Mucosa of rectum (tissue), 2 donors: ENCODE data around the gene RBM24.
A peak's percentile ranks its signal among the peaks of the same experiment; 100 is the strongest.

Source experiments
- H3K27ac ChIP-seq, 2 donors: one replicate each; pipeline ENCODE4 v1.7.0; 2013; ENCODE audit warnings: inconsistent platforms in 2 of 2, low read depth in 2 of 2, low read length in 2 of 2
- H3K27me3 ChIP-seq, 2 donors: one replicate each; pipeline ENCODE4 v1.7.0; 2013; ENCODE audit warnings: low read length in 2 of 2; ENCODE audit not compliant: control insufficient read depth in 2 of 2, insufficient read depth in 2 of 2
- H3K36me3 ChIP-seq, 2 donors: one replicate each; pipeline ENCODE4 v1.7.0; 2013; ENCODE audit warnings: low read length in 2 of 2; ENCODE audit not compliant: control insufficient read depth in 2 of 2, insufficient read depth in 2 of 2
- H3K4me1 ChIP-seq, 2 donors: one replicate each; pipeline ENCODE4 v1.7.0; 2013; ENCODE audit warnings: low read length in 2 of 2, mild to moderate bottlenecking in 1 of 2; ENCODE audit not compliant: control insufficient read depth in 2 of 2, insufficient read depth in 2 of 2
- H3K4me3 ChIP-seq, 2 donors: one replicate each; pipeline ENCODE4 v1.7.0; 2013; ENCODE audit warnings: low read length in 2 of 2
- H3K9ac ChIP-seq, 2 donors: one replicate each; pipeline ENCODE4 v1.7.0; 2013; ENCODE audit warnings: low read length in 2 of 2, low read depth in 1 of 2, mild to moderate bottlenecking in 1 of 2
- H3K9me3 ChIP-seq, 2 donors: one replicate each; pipeline ENCODE4 v1.7.0; 2013; ENCODE audit warnings: low read length in 2 of 2; ENCODE audit not compliant: control insufficient read depth in 2 of 2
- donor health status: healthy.
- donor health status: Normal muscosa, but diverticular disease.

Gene RBM24

GRCh38 chr6:17334265-17334664 is 53.1 kb downstream of the RBM24 start:
- Histone ChIP-seq H3K36me3 (no peaks in the 10 kb centered on the region), H3K9ac (no peak overlapping the region), H3K27me3 (no peaks in the 10 kb centered on the region), H3K4me3 (no peak overlapping the region), H3K27ac (no peak overlapping the region), H3K9me3 (no peaks in the 10 kb centered on the region), H3K4me1 (peaks cover 5 to 7% of the 10 kb centered on the region in 2 donors)

DNA sequence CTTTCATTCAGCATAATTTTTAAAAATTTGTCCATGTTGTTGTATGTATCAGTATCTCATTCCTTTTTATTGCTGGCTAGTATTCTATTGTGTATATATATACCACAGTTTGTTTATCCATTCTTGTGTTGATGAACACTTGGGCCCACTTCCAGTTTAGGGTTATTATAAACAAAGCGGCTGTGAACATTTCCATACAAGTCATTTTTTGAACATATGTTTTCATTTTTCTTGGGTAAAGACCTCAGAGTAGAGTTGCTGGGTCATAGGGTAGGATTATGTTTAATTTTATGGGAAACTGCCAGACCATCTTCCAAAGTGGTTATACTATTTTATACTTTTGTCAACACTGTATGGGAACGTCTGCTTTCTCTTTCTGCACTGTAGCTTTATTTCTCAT is 55.3 kb downstream of the RBM24 start:
- H3K4me3 ChIP-seq = no peak overlapping the region

DNA sequence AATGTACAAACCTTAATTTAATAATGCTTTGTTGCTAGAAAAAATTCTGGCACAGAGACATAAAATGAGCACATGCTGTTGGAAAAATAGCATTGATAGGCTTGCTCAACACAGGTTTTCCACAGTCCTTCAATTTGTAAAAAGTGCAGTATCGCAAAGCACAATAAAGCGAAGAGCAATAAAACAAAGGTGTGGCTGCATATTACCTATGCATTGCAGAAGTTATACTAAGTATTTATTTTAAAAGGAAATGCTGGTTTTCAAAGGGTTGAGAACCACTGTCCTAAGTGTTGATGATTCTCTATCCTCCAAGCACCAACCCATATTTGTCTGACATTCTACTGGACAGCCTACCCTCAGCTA is 58.1 kb downstream of the RBM24 start:
- H3K36me3 ChIP-seq = no peaks in the 10 kb centered on the region
- H3K4me3 ChIP-seq = peak overlapping the region in 1 of 2 donors; percentile 38
- peaks cover 10 to 13% of the 10 kb centered on the region in 2 donors for H3K4me1 ChIP-seq
- H3K9ac ChIP-seq = no peak overlapping the region
- no peaks in the 10 kb centered on the region for H3K27me3 ChIP-seq
- H3K9me3 ChIP-seq = no peaks in the 10 kb centered on the region
- H3K27ac ChIP-seq = peak overlapping the region; percentile 22 to 23

More for the DNA sequence above, 55.3 kb downstream of the RBM24 start:
- Histone ChIP-seq H3K4me1 (peaks cover 10 to 13% of the 10 kb centered on the region in 2 donors), H3K36me3 (no peaks in the 10 kb centered on the region), H3K27me3 (no peaks in the 10 kb centered on the region), H3K9ac (no peak overlapping the region), H3K27ac (no peak overlapping the region), H3K9me3 (no peaks in the 10 kb centered on the region)

GRCh38 chr6:17341117-17341805 is 60.1 kb downstream of the RBM24 start:
- no peaks in the 10 kb centered on the region for H3K36me3 ChIP-seq
- H3K27ac ChIP-seq = no peak overlapping the region
- H3K9me3 ChIP-seq = no peaks in the 10 kb centered on the region
- no peak overlapping the region for H3K4me3 ChIP-seq
- peaks cover 10 to 13% of the 10 kb centered on the region in 2 donors for H3K4me1 ChIP-seq
- no peak overlapping the region for H3K9ac ChIP-seq
- H3K27me3 ChIP-seq = no peaks in the 10 kb centered on the region

DNA sequence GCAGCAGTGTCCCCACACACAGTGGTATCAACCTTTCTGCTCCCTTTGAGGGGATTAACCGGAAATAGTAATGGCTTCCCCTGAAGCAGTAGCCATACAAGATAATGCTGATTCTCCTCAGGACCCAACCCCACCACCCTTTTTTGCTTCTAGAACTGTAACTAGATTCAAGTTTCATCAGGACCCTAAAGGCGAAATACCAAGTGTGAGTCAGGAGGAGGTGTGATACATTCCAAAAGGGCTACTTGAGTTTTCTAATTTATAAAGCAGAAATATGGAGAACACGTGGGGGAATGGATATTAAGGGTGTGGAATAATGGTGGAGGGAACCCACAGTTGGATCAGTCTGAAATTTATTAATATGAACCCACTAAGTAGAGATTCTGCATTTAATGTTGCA is 60.7 kb downstream of the RBM24 start:
- H3K4me3 ChIP-seq = no peak overlapping the region
- no peaks in the 10 kb centered on the region for H3K36me3 ChIP-seq
- peaks cover 10 to 13% of the 10 kb centered on the region in 2 donors for H3K4me1 ChIP-seq
- H3K9ac ChIP-seq = no peak overlapping the region
- H3K27ac ChIP-seq = no peak overlapping the region
- no peaks in the 10 kb centered on the region for H3K27me3 ChIP-seq
- H3K9me3 ChIP-seq = no peaks in the 10 kb centered on the region

DNA sequence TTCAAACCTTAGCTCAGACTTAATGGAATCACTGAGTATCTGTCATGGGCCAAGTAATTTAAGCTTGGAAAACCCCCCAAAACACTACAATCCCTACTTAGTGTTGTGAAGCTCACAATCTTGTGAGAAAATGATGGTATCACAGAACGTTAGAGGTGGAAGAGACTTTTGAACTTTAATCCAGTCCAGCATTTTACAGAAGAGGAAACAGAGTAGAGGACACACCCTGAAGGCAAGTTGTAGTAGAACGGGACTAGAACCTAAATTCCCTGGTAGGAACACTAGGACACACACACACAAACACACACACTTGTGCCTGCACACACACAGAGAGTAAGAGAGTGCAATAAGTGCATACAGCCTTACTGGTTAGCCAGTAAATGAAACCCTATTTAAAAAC is 62.1 kb downstream of the RBM24 start:
- no peak overlapping the region for H3K4me3 ChIP-seq
- H3K27me3 ChIP-seq = no peaks in the 10 kb centered on the region
- no peak overlapping the region for H3K9ac ChIP-seq
- H3K36me3 ChIP-seq = no peaks in the 10 kb centered on the region
- H3K27ac ChIP-seq = no peak overlapping the region
- H3K4me1 ChIP-seq = peaks cover 10 to 13% of the 10 kb centered on the region in 2 donors
- H3K9me3 ChIP-seq = no peaks in the 10 kb centered on the region
